AG04449 (cell line): ENCODE measurements around the gene NR2F1-AS1.

Source experiments
- CTCF ChIA-PET: fragments of 350-600 bp; formaldehyde crosslinking; extraction: SDS; loops from one replicate; lab custom pipeline; 2021; ENCODE audit warnings: antibody characterized with exemption; lab: Yijun Ruan, JAX
- POLR2A ChIA-PET: fragments of 400-600, 350-600 bp; formaldehyde crosslinking; extraction: SDS; loops from one replicate; lab custom pipeline; 2020; ENCODE audit warnings: antibody characterized with exemption, inconsistent platforms; lab: Yijun Ruan, JAX
- DNase-seq: peaks from one replicate; pipeline ENCODE4 v3.0.0-alpha.2; 2010; ENCODE audit warnings: low read depth, low spot score
- H3K4me3 ChIP-seq: 2 replicates; pipeline ENCODE4 v1.5.1; 2011; ENCODE audit warnings: low read depth, mild to moderate bottlenecking, control low read depth, low read length
- TF ChIP-seq, protein P1 (sequence below): IDR thresholded peaks from one replicate; pipeline ENCODE4 v1.5.1; 2011; ENCODE audit warnings: mild to moderate bottlenecking, moderate library complexity, low read length, control low read depth, inconsistent platforms; ENCODE audit not compliant: insufficient read depth; ENCODE audit errors: missing control alignments

NR2F1-AS1 gene

DNA sequence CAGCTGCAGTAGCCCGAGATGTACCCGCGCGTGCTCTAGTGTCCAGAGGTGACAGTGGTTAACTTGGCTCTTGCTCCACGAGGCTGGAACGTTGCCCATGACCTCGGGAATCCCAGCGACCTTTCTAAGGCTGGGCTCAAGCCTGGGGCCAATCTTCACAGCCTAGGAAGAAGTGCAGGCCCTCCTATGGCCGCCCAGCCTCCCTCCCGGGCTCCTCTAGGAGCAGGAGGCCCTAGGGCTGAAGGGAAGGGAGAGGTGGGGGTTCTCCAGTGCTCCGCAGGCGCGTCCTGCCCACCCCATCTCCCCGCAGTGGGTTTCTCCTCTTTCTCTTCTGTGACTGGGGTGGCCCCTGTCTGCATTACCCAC, 15.3 kb upstream of the NR2F1-AS1 start:
- ChIA-PET POLR2A (no interaction called here), CTCF (no interaction called here)
- DNase-seq, result no peak
- TF ChIP-seq, protein P1, sequence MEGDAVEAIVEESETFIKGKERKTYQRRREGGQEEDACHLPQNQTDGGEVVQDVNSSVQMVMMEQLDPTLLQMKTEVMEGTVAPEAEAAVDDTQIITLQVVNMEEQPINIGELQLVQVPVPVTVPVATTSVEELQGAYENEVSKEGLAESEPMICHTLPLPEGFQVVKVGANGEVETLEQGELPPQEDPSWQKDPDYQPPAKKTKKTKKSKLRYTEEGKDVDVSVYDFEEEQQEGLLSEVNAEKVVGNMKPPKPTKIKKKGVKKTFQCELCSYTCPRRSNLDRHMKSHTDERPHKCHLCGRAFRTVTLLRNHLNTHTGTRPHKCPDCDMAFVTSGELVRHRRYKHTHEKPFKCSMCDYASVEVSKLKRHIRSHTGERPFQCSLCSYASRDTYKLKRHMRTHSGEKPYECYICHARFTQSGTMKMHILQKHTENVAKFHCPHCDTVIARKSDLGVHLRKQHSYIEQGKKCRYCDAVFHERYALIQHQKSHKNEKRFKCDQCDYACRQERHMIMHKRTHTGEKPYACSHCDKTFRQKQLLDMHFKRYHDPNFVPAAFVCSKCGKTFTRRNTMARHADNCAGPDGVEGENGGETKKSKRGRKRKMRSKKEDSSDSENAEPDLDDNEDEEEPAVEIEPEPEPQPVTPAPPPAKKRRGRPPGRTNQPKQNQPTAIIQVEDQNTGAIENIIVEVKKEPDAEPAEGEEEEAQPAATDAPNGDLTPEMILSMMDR, result no peak
- no peak overlapping the region for H3K4me3 ChIP-seq

DNA sequence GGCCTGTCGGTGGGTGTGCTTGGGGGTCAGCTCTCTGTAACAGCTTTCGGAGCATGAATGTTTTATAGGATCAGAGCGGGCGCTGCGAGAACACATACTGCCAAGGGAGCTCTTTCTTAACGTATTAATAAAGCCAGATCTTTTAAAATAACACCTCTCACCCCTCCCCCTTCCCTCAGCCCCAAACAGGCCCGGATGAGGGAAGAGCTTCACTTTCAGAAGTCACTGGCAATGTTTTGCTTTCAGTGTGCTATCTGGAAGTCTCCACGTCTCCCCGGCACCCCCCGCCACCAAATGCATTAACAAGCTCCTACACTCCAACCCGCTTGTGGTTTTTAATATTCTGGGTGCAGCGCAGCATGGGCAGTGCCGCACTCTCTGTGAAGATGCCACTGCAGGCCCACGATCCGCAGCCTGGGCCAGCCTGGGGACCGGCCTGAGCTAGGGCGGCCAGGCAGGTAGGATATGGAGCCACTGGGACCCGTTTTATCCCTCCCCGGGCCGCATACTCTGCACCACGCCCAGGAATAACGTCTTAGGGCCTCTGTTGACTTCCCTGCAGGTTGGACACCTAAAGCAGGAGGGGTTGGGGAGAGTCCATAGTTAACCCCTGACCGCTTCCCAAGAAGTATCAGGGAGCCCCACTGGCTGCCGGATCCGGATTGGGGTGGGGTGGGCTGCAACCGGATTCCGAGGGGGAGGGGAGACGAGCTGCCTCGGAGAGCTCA, 14.6 kb upstream of the NR2F1-AS1 start:
- DNase-seq, result no peak

DNA sequence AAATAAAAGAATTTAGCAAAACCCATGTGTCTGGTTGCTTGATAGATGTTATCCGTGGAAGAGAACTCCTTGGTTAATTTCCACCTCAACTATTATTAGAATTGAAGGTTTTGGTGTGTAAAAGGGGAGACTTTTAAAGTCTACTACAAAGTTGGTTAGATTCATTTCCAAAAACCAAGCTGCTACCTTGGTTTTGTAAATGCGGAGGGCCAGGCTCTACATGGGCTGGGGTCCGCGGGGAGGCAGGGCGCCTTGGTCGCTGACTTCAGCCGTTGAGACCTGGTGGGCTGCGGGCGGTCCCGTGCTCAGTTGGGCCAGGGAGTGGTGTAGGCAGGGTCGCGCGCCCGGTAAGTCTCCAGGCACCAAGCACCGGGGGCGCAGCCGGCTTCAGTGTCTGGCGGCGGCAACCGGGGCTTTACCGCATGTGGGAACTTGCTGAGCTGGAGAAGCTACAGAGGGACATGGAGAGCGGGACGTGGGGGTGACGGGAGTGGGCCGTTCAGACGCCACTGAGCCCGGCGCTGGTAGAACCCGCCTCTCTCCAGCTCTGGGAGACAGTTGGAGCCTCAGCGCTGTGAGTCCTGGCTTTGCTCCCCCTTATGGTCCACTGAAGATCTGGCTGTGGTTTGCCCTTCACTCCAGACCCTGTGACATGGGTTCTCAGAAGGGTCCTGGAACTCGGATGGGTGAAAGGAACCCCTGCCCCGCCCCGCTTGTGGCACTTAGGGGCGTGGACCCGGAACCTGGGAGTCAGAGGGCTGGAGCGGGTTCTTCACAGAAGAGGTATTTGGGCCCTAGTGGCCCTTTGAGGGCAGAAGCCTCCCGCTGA, 13.8 kb upstream of the NR2F1-AS1 start:
- CTCF ChIA-PET, result interaction anchor here (1.1 to 1.3 kb wide), 3 partner anchors 13 to 1076 kb away, joined by 3 to 4 read pairs (median 3); no protein-coding TSS in a partner anchor
- TF ChIP-seq, protein P1, result no peak
- POLR2A ChIA-PET, result no interaction called here
- H3K4me3 ChIP-seq, result no peak overlapping the region
- no peak for DNase-seq

More for the DNA sequence above, 14.6 kb upstream of the NR2F1-AS1 start:
- POLR2A ChIA-PET, result no interaction called here
- H3K4me3 ChIP-seq, result no peak overlapping the region
- TF ChIP-seq, protein P1, result no peak
- CTCF ChIA-PET, result interaction anchor here (1.1 to 1.3 kb wide), 3 partner anchors 12 to 1077 kb away, joined by 3 to 4 read pairs (median 3); no protein-coding TSS in a partner anchor

DNA sequence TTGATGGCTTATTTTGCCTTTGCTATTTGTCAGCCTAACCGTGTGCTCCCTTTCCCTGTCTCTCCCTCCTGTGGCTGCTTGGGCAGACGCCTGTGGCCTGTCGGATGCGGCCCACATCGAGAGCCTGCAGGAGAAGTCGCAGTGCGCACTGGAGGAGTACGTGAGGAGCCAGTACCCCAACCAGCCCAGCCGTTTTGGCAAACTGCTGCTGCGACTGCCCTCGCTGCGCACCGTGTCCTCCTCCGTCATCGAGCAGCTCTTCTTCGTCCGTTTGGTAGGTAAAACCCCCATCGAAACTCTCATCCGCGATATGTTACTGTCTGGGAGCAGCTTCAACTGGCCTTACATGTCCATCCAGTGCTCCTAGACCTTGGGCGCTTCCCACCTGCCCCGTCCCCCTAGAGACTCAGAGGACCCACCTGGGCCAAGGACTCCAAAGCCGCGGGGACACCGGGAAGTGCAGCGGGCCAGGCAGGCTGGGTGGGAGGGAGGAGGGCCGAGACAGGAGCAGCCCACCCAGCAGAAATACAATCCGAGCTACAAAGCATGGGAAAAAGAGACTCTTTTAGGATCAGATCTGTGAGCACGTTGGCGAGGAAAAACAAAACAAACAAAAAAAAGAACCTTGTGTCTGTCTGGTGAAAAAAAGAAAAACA, 12.6 kb upstream of the NR2F1-AS1 start:
- ChIA-PET CTCF (no interaction called here), POLR2A (no interaction called here)
- TF ChIP-seq, protein P1, result no peak
- DNase-seq, result no peak
- H3K4me3 ChIP-seq, result no peak overlapping the region

DNA sequence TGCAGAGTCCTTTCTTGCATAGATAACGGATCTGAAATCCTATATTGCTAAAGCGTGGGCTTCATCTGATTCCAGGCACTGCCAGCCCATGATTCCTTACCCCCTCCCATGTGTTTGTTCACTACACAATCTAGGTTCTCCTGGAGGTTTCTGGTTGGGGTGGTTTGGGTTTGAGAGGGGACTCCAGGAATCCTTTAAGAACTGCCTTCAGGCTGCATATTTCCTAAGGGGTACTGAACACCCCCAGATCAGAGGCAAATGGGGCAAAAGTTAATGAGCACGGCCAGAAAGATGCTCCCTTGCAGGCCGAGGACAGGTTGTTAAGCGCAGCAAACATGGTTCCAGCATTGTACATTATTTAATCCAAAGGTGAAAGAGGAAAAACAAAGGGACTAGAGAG, 11.9 kb upstream of the NR2F1-AS1 start:
- H3K4me3 ChIP-seq, result no peak overlapping the region
- TF ChIP-seq, protein P1, result no peak
- no peak for DNase-seq
- CTCF ChIA-PET, result no interaction called here
- POLR2A ChIA-PET, result no interaction called here
